EL (cell line): ENCODE results near the gene RBM17.
"Not testable (repeated sequence)": the region's sequence is repeated elsewhere in the genome, so short reads cannot be mapped to it uniquely, and the experiment has no call there.

Experiments used
- DNase-seq: peaks from one replicate; pipeline ENCODE4 v3.0.0-alpha.2; 2016

Gene RBM17, protein sequence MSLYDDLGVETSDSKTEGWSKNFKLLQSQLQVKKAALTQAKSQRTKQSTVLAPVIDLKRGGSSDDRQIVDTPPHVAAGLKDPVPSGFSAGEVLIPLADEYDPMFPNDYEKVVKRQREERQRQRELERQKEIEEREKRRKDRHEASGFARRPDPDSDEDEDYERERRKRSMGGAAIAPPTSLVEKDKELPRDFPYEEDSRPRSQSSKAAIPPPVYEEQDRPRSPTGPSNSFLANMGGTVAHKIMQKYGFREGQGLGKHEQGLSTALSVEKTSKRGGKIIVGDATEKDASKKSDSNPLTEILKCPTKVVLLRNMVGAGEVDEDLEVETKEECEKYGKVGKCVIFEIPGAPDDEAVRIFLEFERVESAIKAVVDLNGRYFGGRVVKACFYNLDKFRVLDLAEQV

GRCh38 chr10:6088721-6089333, at the start of gene RBM17:
TSS of gene RBM17 (plus strand) at chr10:6089034. CDS start at chr10:6097066, 8,032 bp downstream.
- peak; percentile 94 for DNase-seq

GRCh38 chr10:6039711-6040110, 49.1 kb upstream of the RBM17 start:
- DNase-seq = no peak

DNA sequence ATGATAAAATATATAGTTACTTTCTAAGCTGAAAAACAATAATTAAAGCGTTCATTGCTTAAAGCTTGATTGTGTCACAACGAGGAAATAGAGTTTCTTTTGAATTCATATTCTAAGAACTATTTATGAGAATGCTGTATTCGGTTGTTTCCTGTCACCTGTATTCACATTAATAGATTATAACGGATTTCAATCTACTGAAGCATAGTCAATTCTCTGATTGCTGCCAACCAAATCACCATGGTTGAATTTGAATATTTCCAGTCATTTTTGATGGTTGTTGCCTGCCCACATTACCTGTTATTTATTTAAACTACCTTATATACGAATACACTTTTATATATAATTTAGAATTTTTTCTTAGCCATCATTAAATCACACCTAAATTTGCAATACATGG, 48.6 kb upstream of the RBM17 start:
- DNase-seq = no peak

GRCh38 chr10:6043377-6043776, 45.5 kb upstream of the RBM17 start:
- DNase-seq = not testable (repeated sequence)

DNA sequence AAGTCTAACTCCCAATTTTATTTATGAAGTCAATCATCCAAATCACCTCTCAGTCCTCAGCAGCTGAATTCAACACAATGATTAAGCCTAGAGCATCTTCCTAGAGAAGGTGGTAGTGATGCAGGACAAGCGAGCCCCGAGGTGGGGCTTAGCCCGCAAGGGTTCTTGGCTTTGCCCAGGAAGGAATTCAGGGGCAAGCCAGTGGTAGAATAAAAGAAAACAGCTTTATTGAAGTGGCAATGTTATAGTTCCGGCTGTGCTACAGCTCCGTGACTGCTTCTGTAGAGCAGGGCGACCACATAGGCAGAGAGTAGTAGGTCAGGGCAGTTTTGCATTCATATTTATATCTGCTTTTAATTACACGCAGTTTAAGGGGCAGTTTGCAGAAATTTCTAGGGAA, 44.8 kb upstream of the RBM17 start:
- no peak for DNase-seq

GRCh38 chr10:6044751-6045313, 44.0 kb upstream of the RBM17 start:
- DNase-seq = no peak

GRCh38 chr10:6045314-6045848, 43.5 kb upstream of the RBM17 start:
- DNase-seq = no peak

GRCh38 chr10:6045878-6046772, 42.7 kb upstream of the RBM17 start:
- DNase-seq = no peak

DNA sequence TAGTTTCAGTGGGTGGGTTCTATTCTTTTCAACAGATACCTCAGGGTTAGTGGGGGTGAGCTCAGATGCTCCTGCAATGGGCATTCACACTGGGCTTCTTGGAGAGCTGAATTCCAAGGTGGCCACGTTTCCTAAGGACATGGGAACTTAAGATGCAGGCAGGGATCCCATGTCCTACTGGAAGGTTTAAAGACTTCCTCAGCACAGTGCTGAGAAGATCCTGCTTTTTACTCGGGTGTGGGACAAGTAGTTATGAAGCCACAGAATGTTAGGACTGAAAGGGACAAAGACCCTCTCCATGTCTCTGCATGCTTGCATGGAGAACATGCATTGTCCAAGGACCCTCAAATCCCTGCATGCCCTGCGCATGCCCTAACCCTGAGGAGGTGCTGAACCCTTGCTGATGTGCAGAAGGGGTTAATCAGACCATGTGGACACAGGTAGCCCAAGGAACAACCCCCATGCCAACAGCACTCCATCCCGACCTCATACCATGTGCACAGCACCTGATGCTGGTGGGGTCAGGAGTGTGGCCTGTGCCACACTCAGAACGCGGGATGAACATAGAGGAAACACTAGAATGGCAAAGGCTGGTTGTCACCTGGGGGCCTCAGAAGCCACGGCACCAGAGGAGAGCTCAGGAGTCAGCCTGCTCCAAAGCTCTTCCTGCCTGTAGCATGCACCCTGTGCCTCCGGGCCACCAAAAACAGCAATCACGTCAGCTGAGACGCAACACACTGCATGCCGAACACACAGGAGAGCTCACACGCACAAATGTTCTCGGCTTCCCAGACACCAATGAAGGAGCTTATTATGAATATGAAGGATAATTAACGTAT, 41.8 kb upstream of the RBM17 start:
- DNase-seq = no peak

DNA sequence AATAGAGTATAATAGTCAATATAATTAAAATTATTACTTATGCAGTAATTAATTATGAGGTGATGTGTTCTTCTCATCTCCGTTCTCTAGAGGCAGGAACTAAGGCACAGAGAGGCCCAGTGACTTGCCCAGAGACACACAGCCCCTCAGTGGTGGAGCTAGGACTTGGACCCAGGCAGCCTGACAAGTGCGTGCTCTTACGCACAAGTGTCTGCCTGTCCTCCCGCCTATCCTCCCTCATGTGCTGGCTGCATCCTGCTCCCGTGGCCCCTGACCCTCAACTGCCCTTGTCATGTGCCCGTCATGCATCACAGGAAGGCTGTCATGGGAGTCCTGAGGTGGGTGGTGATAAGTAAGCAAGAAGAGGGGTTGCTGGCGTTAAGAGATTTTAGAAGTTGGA, 41.0 kb upstream of the RBM17 start:
- no peak for DNase-seq

DNA sequence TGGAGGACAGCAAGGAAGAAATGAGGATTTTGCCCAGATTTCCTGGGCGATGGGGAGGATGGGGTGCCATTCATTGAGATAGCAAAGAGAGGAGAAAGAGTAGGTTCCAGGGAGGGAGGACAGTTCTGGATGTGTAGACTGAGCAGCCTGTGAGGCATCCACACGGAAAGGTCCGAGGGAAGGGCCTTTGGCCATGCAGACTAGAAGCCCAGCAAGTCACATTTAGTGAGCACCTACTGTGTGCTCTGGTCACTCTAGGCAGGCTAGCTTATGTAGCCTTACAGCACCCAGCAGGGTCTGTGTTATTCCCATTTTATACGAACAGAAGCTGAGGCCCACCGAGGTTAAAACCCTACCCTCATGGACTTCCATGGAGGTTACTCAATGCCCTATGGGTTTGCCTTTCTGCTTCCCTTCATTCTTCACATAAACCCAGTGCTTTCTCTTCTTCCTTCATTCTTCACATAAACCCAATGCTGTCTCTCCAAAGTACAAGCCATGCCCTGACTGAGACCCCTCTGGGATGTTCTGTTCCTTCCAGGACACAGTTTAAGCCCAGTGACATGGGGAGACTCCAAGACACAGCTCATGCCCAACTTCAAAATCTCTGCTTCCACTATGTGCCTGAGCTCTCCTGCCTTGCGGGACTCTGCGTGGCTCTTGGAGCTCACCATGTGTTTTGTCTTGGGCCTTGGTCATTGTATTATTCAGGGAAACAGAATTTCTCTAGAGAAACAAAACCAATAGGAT, 40.4 kb upstream of the RBM17 start:
- DNase-seq = no peak

DNA sequence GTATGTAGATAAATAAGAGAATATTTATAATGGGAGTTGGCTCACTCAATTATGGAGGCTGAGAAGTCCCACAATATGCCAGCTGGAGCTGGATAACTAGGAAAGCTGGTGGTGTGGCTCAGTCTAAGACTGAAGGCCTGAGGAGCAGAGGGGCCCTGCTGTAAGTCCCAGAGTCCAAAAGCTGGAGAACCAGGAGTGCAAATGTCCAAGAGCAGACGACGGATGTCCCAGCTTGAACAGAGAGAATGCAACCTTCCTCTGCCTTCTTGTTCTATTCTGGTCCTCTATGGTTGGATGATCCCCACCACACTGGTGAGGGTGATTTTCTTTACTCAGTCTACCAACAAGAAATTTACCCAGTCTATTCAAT, 39.8 kb upstream of the RBM17 start:
- no peak for DNase-seq

GRCh38 chr10:6050801-6051445, 37.9 kb upstream of the RBM17 start:
- DNase-seq = peak; percentile 53

DNA sequence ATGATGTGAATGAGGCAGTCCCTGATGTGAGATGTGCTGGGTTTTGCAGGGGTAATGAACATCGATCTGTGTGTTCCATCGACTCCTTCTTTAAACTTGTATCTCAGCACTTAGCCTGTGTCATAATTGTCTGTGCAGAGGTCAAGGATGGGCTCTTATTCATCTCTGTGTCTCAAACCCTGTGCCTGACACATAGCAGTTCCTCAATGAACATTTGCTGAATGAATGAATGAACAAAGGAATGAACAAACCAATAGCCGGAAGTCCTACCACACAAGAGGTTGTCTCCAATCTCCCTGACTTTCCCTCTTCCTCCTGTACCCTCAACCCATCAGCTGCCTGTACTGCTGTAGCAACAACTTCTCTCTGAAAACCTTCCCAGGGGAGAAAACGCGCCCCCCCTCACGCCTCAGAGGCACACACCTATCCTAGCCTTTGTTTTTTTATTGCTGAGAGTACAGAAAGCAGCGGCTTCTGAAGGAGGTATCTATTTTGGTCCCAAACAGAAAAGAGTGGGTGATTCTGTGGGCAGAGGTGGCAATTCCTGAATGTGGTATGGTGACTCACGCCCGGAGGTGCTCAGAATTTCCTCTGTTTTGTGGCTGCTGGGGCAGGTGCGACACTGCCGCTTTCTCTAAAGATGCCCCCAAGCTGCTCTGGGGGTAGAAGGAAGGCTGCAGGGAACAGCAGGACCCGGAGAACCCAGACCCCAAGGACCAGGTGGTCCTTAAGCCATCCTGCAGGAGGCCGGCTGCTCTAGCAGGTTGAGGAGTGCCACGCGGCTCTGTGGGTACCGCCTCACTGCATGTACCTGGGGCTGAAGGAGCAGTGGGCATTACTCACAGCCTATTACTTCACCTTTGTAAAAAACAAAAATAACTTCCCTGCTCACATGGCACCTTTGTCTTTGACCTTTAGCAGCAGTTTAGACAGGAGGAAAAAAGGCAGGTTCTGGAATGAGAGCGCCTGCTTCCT, 36.3 kb upstream of the RBM17 start:
- no peak for DNase-seq

DNA sequence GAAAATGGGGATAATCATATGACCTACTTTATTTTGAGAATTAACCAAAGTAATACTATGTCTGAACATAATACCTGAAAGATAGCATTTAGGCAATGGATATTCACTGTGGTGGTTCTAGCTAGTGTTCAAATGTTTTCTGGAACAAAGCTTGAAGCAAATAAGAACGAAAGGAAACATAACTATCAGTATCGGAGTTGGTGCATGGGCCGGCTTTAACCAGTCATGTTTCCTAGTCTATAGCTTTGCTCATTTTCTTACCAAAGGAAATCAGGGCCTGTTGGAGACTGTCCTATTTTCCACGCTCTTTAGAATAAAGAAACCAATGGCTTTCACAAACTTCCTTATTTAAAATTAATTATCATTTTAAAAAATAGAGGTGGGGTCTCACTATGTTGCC, 35.5 kb upstream of the RBM17 start:
- no peak for DNase-seq

GRCh38 chr10:6053816-6054631, 34.8 kb upstream of the RBM17 start:
- DNase-seq = no peak

GRCh38 chr10:6054884-6055283, 34.0 kb upstream of the RBM17 start:
- no peak for DNase-seq

- no peak for DNase-seq
Observed at GRCh38 chr10:6055929-6056328, 32.9 kb upstream of the RBM17 start.
